DOHH2 (cell line): ENCODE data around the gene KLC4.
A peak's percentile ranks its signal among the peaks of the same experiment; 100 is the strongest.

Experiments
- H3F3A ChIP-seq: fragments of 200-600 bp; sonication (generic), shearing (Covaris generic); 2 replicates; pipeline ENCODE4 v1.6.0; 2016; ENCODE audit warnings: antibody characterized with exemption, mild to moderate bottlenecking; ENCODE audit not compliant: control insufficient read depth, insufficient read depth
- H3K27ac ChIP-seq: fragments of 200-600 bp; sonication (generic); 2 replicates; pipeline ENCODE4 v1.5.1; 2014; ENCODE audit warnings: low read depth, mild to moderate bottlenecking, low read length, moderate library complexity
- H3K27me3 ChIP-seq: fragments of 200-600 bp; sonication (generic); 2 replicates; pipeline ENCODE4 v1.6.1; 2014; ENCODE audit warnings: mild to moderate bottlenecking, low read length, mixed read lengths; ENCODE audit not compliant: control insufficient read depth
- H3K36me3 ChIP-seq: fragments of 200-600 bp; sonication (generic); 2 replicates; pipeline ENCODE4 v1.6.1; 2014; ENCODE audit warnings: mild to moderate bottlenecking, low read length, moderate library complexity, mixed read lengths; ENCODE audit not compliant: control insufficient read depth
- H3K4me1 ChIP-seq: fragments of 200-600 bp; sonication (generic); 2 replicates; pipeline ENCODE4 v1.6.1; 2014; ENCODE audit warnings: mild to moderate bottlenecking, low read length, mixed read lengths; ENCODE audit not compliant: control insufficient read depth
- H3K4me2 ChIP-seq: fragments of 200-600 bp; sonication (generic); 2 replicates; pipeline ENCODE4 v1.6.0; 2014; ENCODE audit warnings: mild to moderate bottlenecking, low read length, moderate library complexity
- H3K4me3 ChIP-seq: fragments of 200-600 bp; sonication (generic); 2 replicates; pipeline ENCODE4 v1.5.1; 2014; ENCODE audit warnings: mild to moderate bottlenecking, low read length, mixed read lengths
- H3K79me2 ChIP-seq: fragments of 200-600 bp; sonication (generic); 2 replicates; pipeline ENCODE4 v1.6.1; 2014; ENCODE audit warnings: mild to moderate bottlenecking, low read length, mixed read lengths; ENCODE audit not compliant: control insufficient read depth
- H3K9me2 ChIP-seq: fragments of 200-600 bp; sonication (generic); replicated peaks from 2 replicates; pipeline ENCODE4 v1.6.1; 2014; ENCODE audit warnings: mild to moderate bottlenecking, low read length, mixed read lengths; ENCODE audit not compliant: control insufficient read depth
- H3K9me3 ChIP-seq: fragments of 200-600 bp; sonication (generic); 2 replicates; pipeline ENCODE4 v1.6.1; 2014; ENCODE audit warnings: antibody characterized with exemption, low read length, mixed read lengths; ENCODE audit not compliant: control insufficient read depth, insufficient read depth
- H4K20me1 ChIP-seq: fragments of 200-600 bp; sonication (generic); 2 replicates; pipeline ENCODE4 v1.6.0; 2014; ENCODE audit warnings: low read depth, mild to moderate bottlenecking, antibody characterized with exemption, low read length, moderate library complexity; ENCODE audit not compliant: control insufficient read depth, insufficient read depth
- CTCF ChIP-seq: fragments of 200-600 bp; sonication (generic); IDR thresholded peaks from one replicate; pipeline ENCODE4 v1.5.1; 2014; ENCODE audit warnings: antibody characterized with exemption, mild to moderate bottlenecking, low read depth, low read length; ENCODE audit not compliant: poor library complexity, severe bottlenecking
- EZH2phosphoT487 ChIP-seq: fragments of 200-600 bp; sonication (generic); IDR thresholded peaks from 2 replicates; pipeline ENCODE4 v1.6.1; 2017; ENCODE audit warnings: borderline replicate concordance, mild to moderate bottlenecking, antibody characterized with exemption, low read length, moderate library complexity, mixed read lengths

KLC4 gene

GRCh38 chr6:43093436-43094289 is 34.2 kb downstream of the KLC4 start:
- H3K79me2 ChIP-seq: no peaks in the 10 kb centered on the region
- H3F3A ChIP-seq: no peaks in the 10 kb centered on the region
- TF ChIP-seq EZH2phosphoT487 (no peak), CTCF (no peak)
- no peak overlapping the region for H3K27ac ChIP-seq
- no peak overlapping the region for H3K4me2 ChIP-seq
- H3K9me2 ChIP-seq: no peaks in the 10 kb centered on the region
- H3K4me1 ChIP-seq: peaks cover 18% of the 10 kb centered on the region
- H3K27me3 ChIP-seq: no peaks in the 10 kb centered on the region
- no peaks in the 10 kb centered on the region for H3K36me3 ChIP-seq
- H4K20me1 ChIP-seq: no peaks in the 10 kb centered on the region
- H3K9me3 ChIP-seq: no peaks in the 10 kb centered on the region
- H3K4me3 ChIP-seq: no peak overlapping the region

- Histone ChIP-seq H3K27ac (no peak overlapping the region), H4K20me1 (no peaks in the 10 kb centered on the region), H3K9me2 (no peaks in the 10 kb centered on the region), H3F3A (no peaks in the 10 kb centered on the region), H3K4me3 (no peak overlapping the region), H3K4me2 (peak overlapping the region; percentile 52; the same call in 1 of the 2 replicates), H3K27me3 (no peaks in the 10 kb centered on the region), H3K36me3 (no peaks in the 10 kb centered on the region), H3K4me1 (peaks cover 18% of the 10 kb centered on the region), H3K9me3 (no peaks in the 10 kb centered on the region), H3K79me2 (no peaks in the 10 kb centered on the region)
- TF ChIP-seq CTCF (no peak), EZH2phosphoT487 (no peak)
Observed at GRCh38 chr6:43095939-43096338, 36.5 kb downstream of the KLC4 start.

- Histone ChIP-seq H3K79me2 (no peaks in the 10 kb centered on the region), H3K27ac (no peak overlapping the region)
Observed at GRCh38 chr6:43096451-43097097, 37.1 kb downstream of the KLC4 start.

More at GRCh38 chr6:43096451-43097097, 37.1 kb downstream of the KLC4 start:
- H3K4me3 ChIP-seq: peak overlapping the region; percentile 37
- H3K36me3 ChIP-seq: no peaks in the 10 kb centered on the region
- H3K9me2 ChIP-seq: no peaks in the 10 kb centered on the region
- no peaks in the 10 kb centered on the region for H3F3A ChIP-seq
- no peak for TF ChIP-seq CTCF
- no peak for TF ChIP-seq EZH2phosphoT487
- no peaks in the 10 kb centered on the region for H3K27me3 ChIP-seq
- no peaks in the 10 kb centered on the region for H4K20me1 ChIP-seq
- peaks cover 18% of the 10 kb centered on the region for H3K4me1 ChIP-seq
- no peaks in the 10 kb centered on the region for H3K9me3 ChIP-seq
- H3K4me2 ChIP-seq: peak overlapping the region; percentile 52
